A673 (cell line): ENCODE data around the gene PDE6B. TPM values are rescaled to one million over a fixed set of nuclear protein-coding genes. Genes with fewer than 3 reads are reported as not detected.

Experiments used
- BruUV-seq: library from RNA; stranded (reverse); fragments of 400-500 nt; replicated peaks from 2 replicates; lab custom pipeline; 2021; lab: Mats Ljungman, UMichigan
- CTCF ChIA-PET: fragments of 300-600 bp; sonication (Branson Sonifier 250); formaldehyde crosslinking; loops from one replicate; lab custom pipeline; 2022; ENCODE audit warnings: antibody characterized with exemption; lab: Charles Lee
- POLR2A ChIA-PET: fragments of 300-600 bp; sonication (Branson Sonifier 250); formaldehyde crosslinking; loops from one replicate; lab custom pipeline; 2022; ENCODE audit warnings: antibody characterized with exemption; ENCODE audit not compliant: low non-redundant PET; lab: Charles Lee
- DNase-seq: peaks from one replicate; pipeline ENCODE4 v3.0.0-alpha.2; 2015; ENCODE audit warnings: low spot score
- H3K27ac ChIP-seq: fragments of 200-600 bp; sonication (generic); 2 replicates; pipeline ENCODE4 v1.5.1; 2016; ENCODE audit warnings: mixed run types, low read depth, mild to moderate bottlenecking, mixed read lengths, antibody characterized with exemption, low read length; ENCODE audit not compliant: poor library complexity, severe bottlenecking
- H3K27me3 ChIP-seq: fragments of 200-600 bp; sonication (generic); replicated peaks from 2 replicates; pipeline ENCODE4 v1.6.1; 2017; ENCODE audit warnings: mixed run types, low read depth, mild to moderate bottlenecking, mixed read lengths, antibody characterized with exemption, low read length; ENCODE audit not compliant: insufficient read depth, poor library complexity
- H3K36me3 ChIP-seq: fragments of 200-600 bp; sonication (generic); 2 replicates; pipeline ENCODE4 v1.6.1; 2016; ENCODE audit warnings: mixed run types, mild to moderate bottlenecking, mixed read lengths, antibody characterized with exemption, low read length; ENCODE audit not compliant: insufficient read depth, poor library complexity, severe bottlenecking
- H3K4me1 ChIP-seq: fragments of 200-600 bp; sonication (generic); 2 replicates; pipeline ENCODE4 v1.6.1; 2017; ENCODE audit warnings: mixed run types, mild to moderate bottlenecking, mixed read lengths, antibody characterized with exemption, low read length; ENCODE audit not compliant: insufficient read depth, poor library complexity, severe bottlenecking
- H3K4me3 ChIP-seq: fragments of 200-600 bp; sonication (generic); 2 replicates; pipeline ENCODE4 v1.5.1; 2016; ENCODE audit warnings: low read depth, mixed run types, mild to moderate bottlenecking, mixed read lengths, low read length; ENCODE audit not compliant: poor library complexity, severe bottlenecking
- H3K9me3 ChIP-seq: fragments of 200-600 bp; sonication (generic); 2 replicates; pipeline ENCODE4 v1.6.1; 2016; ENCODE audit warnings: mixed run types, low read depth, mild to moderate bottlenecking, mixed read lengths, antibody characterized with exemption, low read length; ENCODE audit not compliant: poor library complexity, severe bottlenecking
- CTCF ChIP-seq: fragments of 300-800, 200-600 bp; sonication (generic); conservative IDR thresholded peaks from 2 replicates; pipeline ENCODE4 v1.5.1; 2017; ENCODE audit warnings: low read depth, mild to moderate bottlenecking, antibody characterized with exemption, low read length, moderate library complexity, mixed read lengths
- EZH2 ChIP-seq: fragments of 200-600 bp; sonication (generic); IDR thresholded peaks from 2 replicates; pipeline ENCODE4 v1.6.1; 2017; ENCODE audit warnings: borderline replicate concordance, low read depth, mild to moderate bottlenecking, mixed read lengths, antibody characterized with exemption, low read length; ENCODE audit not compliant: poor library complexity, severe bottlenecking
- intact Hi-C: fragments of 100-400 bp; cut with micrococcal nuclease; formaldehyde crosslinking; loops from one replicate; pipeline ENCODE4 v1.10.0; 2022; ENCODE audit not compliant: unreplicated experiment
- total RNA-seq: library from RNA; stranded (reverse); gene quantifications from 2 replicates; pipeline ENCODE4 v1.2.3, GENCODE V29; 2021

The PDE6B gene
- total RNA-seq, 1 experiment from 2014 or later = 10.4 TPM

GRCh38 chr4:587671-588350 lies 37.6 kb upstream of the PDE6B start:
- intact Hi-C loops = no loop called here
- Histone ChIP-seq H3K27me3 (no peaks in the 10 kb centered on the region), H3K9me3 (no peaks in the 10 kb centered on the region), H3K36me3 (no peaks in the 10 kb centered on the region), H3K27ac (no peak overlapping the region), H3K4me3 (no peak overlapping the region), H3K4me1 (no peaks in the 10 kb centered on the region)
- ChIA-PET CTCF (no interaction called here), POLR2A (no interaction called here)
- BruUV-seq = no TSS peak
- DNase-seq = no peak
- no peak for TF ChIP-seq CTCF

GRCh38 chr4:588351-588849 lies 37.0 kb upstream of the PDE6B start:
- TF ChIP-seq CTCF (no peak), EZH2 (no peak)
- intact Hi-C loops = no loop called here
- H3K9me3 ChIP-seq = no peaks in the 10 kb centered on the region
- no peaks in the 10 kb centered on the region for H3K36me3 ChIP-seq
- H3K4me1 ChIP-seq = no peaks in the 10 kb centered on the region
- H3K27me3 ChIP-seq = no peaks in the 10 kb centered on the region
- no peak overlapping the region for H3K27ac ChIP-seq
- H3K4me3 ChIP-seq = no peak overlapping the region
- CTCF ChIA-PET = no interaction called here
- no TSS peak for BruUV-seq
- POLR2A ChIA-PET = no interaction called here
- no peak for DNase-seq

GRCh38 chr4:589219-589963 lies 36.0 kb upstream of the PDE6B start:
- H3K27ac ChIP-seq = no peak overlapping the region
- TF ChIP-seq CTCF (no peak), EZH2 (no peak)
- ChIA-PET CTCF (no interaction called here), POLR2A (no interaction called here)
- no peaks in the 10 kb centered on the region for H3K36me3 ChIP-seq
- H3K4me1 ChIP-seq = no peaks in the 10 kb centered on the region
- intact Hi-C loops = no loop called here
- no peaks in the 10 kb centered on the region for H3K27me3 ChIP-seq
- no peaks in the 10 kb centered on the region for H3K9me3 ChIP-seq
- BruUV-seq = no TSS peak
- no peak overlapping the region for H3K4me3 ChIP-seq
- DNase-seq = no peak
